OCI-LY3 (cell line): ENCODE results near the gene GOLGA8T.
"Not testable (repeated sequence)": the region's sequence is repeated elsewhere in the genome, so short reads cannot be mapped to it uniquely, and the experiment has no call there.

Source experiments
- H2AFZ ChIP-seq: fragments of 200-600, 300-600 bp; shearing (Covaris generic); 2 replicates; pipeline ENCODE4 v1.6.0; 2014; ENCODE audit warnings: antibody characterized with exemption, low read depth, low read length
- H3K27ac ChIP-seq: fragments of 200-600, 300-600 bp; sonication (generic); 2 replicates; pipeline ENCODE4 v1.5.1; 2014; ENCODE audit warnings: mild to moderate bottlenecking, low read length, moderate library complexity, mixed read lengths
- H3K27me3 ChIP-seq: fragments of 200-600, 300-600 bp; sonication (generic); 2 replicates; pipeline ENCODE4 v1.6.1; 2014; ENCODE audit warnings: low read depth, low read length, mixed read lengths
- H3K36me3 ChIP-seq: fragments of 200-600, 300-600 bp; sonication (generic); replicated peaks from 2 replicates; pipeline ENCODE3; 2014; ENCODE audit warnings: low read depth, low read length, mixed read lengths
- H3K4me1 ChIP-seq: fragments of 300-600, 200-600 bp; sonication (generic); 2 replicates; pipeline ENCODE4 v1.6.1; 2014; ENCODE audit warnings: low read length, mixed read lengths
- H3K4me2 ChIP-seq: fragments of 200-600, 300-600 bp; sonication (generic); 2 replicates; pipeline ENCODE4 v1.6.1; 2014; ENCODE audit warnings: low read length, mixed read lengths
- H3K4me3 ChIP-seq: fragments of 300-600, 200-600 bp; sonication (generic); 2 replicates; pipeline ENCODE4 v1.5.1; 2014; ENCODE audit warnings: antibody characterized with exemption, mild to moderate bottlenecking, low read length, moderate library complexity
- H3K79me2 ChIP-seq: fragments of 300-600, 200-600 bp; shearing (Covaris generic); 2 replicates; pipeline ENCODE4 v1.6.1; 2014; ENCODE audit warnings: mild to moderate bottlenecking, low read length, mixed read lengths
- H3K9ac ChIP-seq: fragments of 300-600, 200-600 bp; shearing (Covaris generic); 2 replicates; pipeline ENCODE4 v1.6.0; 2014; ENCODE audit warnings: mild to moderate bottlenecking, low read length, moderate library complexity
- H3K9me3 ChIP-seq: fragments of 200-600, 300-600 bp; shearing (Covaris generic); 2 replicates; pipeline ENCODE4 v1.6.1; 2014; ENCODE audit warnings: low read length, mixed read lengths; ENCODE audit not compliant: insufficient read depth
- H4K20me1 ChIP-seq: fragments of 200-600, 300-600 bp; sonication (generic); 2 replicates; pipeline ENCODE4 v1.6.1; 2016; ENCODE audit warnings: low read length, mixed read lengths; ENCODE audit not compliant: insufficient read depth

Gene GOLGA8T

GRCh38 chr15:30187429-30187828 lies 52.6 kb downstream of the GOLGA8T start:
- not testable (repeated sequence) for H3K4me3 ChIP-seq, H3K4me2 ChIP-seq, H3K9ac ChIP-seq, H3K79me2 ChIP-seq, H2AFZ ChIP-seq, H3K9me3 ChIP-seq, H4K20me1 ChIP-seq, H3K27ac ChIP-seq, H3K4me1 ChIP-seq, H3K36me3 ChIP-seq, H3K27me3 ChIP-seq

GRCh38 chr15:30189754-30190153 lies 54.9 kb downstream of the GOLGA8T start:
- H3K9ac ChIP-seq, H3K4me2 ChIP-seq: not testable (repeated sequence)

GRCh38 chr15:30191143-30191542 lies 56.3 kb downstream of the GOLGA8T start:
- H3K4me1 ChIP-seq, H3K4me3 ChIP-seq, H2AFZ ChIP-seq, H4K20me1 ChIP-seq, H3K4me2 ChIP-seq, H3K36me3 ChIP-seq, H3K27ac ChIP-seq, H3K79me2 ChIP-seq, H3K27me3 ChIP-seq, H3K9me3 ChIP-seq, H3K9ac ChIP-seq: not testable (repeated sequence)

More at GRCh38 chr15:30189754-30190153, 54.9 kb downstream of the GOLGA8T start:
- H3K27me3 ChIP-seq, H3K79me2 ChIP-seq, H3K4me1 ChIP-seq, H2AFZ ChIP-seq, H3K9me3 ChIP-seq, H3K4me3 ChIP-seq, H4K20me1 ChIP-seq, H3K36me3 ChIP-seq, H3K27ac ChIP-seq: not testable (repeated sequence)

DNA sequence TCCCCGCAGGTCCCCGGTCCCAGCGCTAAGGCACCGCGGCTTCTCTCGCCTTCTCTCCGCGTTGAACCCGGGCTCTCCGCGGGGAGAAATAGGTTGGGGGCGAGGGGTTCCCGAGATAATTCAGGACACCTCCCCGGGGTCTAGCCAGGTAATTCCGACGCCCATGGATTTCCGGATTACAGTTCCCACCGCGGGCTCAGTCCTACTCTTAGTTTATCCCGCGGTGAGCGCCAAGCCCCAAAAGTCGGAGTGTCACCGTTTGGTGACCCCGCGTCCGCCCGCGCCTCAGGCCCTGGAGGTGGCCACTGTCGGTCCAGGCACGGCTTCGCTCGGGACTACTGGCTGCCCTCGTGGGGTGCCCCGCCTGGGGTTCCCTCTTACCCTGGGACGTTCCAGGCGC lies 56.8 kb downstream of the GOLGA8T start:
- H3K4me2 ChIP-seq, H3K27me3 ChIP-seq, H3K27ac ChIP-seq, H3K79me2 ChIP-seq, H3K9me3 ChIP-seq, H3K4me1 ChIP-seq, H3K4me3 ChIP-seq, H3K36me3 ChIP-seq, H4K20me1 ChIP-seq, H2AFZ ChIP-seq, H3K9ac ChIP-seq: not testable (repeated sequence)

DNA sequence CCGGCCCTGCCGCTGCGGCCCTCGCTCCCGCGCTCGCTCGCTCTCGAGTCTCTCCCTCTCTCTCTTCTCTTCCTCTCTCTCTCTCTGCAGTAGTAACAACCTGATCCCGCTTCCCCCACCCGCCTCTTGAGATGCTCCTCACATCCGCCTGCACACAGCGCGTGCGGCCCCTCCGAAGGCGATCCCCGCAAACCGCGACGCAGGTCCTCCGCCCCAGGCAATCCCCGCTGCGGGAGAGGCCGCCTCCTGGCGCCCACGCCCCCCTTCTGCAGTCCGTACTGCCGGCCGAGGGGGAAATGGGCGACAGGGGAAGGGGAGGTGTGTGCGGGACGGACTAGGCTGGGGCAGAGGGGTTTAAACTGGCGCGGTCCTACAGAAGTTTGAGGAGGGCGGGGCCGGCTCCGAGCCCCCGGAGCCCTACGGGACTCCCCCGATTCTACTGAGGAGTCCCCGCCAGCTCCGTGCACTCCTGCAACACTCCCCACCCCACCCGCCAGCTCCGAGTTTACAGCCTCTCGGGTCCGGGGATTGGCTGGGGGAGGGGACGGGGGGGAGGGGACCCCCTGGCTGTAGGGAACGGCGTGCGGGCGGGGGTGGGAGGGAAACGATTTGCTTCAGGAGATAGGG lies 57.4 kb downstream of the GOLGA8T start:
- not testable (repeated sequence) for H3K27ac ChIP-seq, H4K20me1 ChIP-seq, H3K9ac ChIP-seq, H3K79me2 ChIP-seq, H2AFZ ChIP-seq, H3K4me2 ChIP-seq, H3K4me3 ChIP-seq, H3K27me3 ChIP-seq, H3K4me1 ChIP-seq, H3K36me3 ChIP-seq, H3K9me3 ChIP-seq

DNA sequence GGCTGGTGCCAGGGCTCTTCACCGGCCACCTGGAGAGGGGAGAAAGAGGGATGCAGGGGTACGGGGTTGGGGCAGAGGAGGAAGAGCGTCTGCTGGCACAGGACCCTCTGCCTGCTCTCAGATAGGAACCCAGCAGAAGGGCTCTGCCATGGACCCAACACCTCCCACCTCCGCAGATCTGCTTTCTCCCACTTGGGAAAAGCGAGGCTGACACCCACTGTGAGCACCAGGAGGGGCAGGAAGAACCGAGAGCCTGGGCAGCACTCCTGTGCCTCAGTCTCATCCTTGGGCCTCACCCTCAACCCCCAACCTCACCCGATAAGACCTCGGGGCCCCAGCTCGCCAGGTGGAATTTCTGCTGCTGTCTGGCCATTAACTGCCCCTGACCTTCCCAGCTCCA lies 58.0 kb downstream of the GOLGA8T start:
- H3K27ac ChIP-seq, H3K9ac ChIP-seq, H3K27me3 ChIP-seq, H3K79me2 ChIP-seq, H3K4me3 ChIP-seq, H4K20me1 ChIP-seq, H2AFZ ChIP-seq, H3K4me1 ChIP-seq, H3K36me3 ChIP-seq, H3K9me3 ChIP-seq, H3K4me2 ChIP-seq: not testable (repeated sequence)
